Suprapubic skin (tissue), 4 donors: ENCODE data around the gene SCAPER. TPM values are rescaled to one million over a fixed set of nuclear protein-coding genes. Genes with fewer than 3 reads are reported as not detected.

ENCODE experiments used
- DNase-seq, 2 donors: peaks; one replicate each; pipeline ENCODE4 v3.0.0-alpha.2; 2019; ENCODE audit warnings: low spot score in 2 of 2
- H3K27ac ChIP-seq: fragments of 200-600 bp; sonication (generic); one replicate; pipeline ENCODE4 v1.5.1; 2019
- H3K27me3 ChIP-seq: fragments of 200-600 bp; sonication (generic); one replicate; pipeline ENCODE4 v1.5.1; 2019
- H3K36me3 ChIP-seq: fragments of 200-600 bp; sonication (generic); one replicate; pipeline ENCODE4 v1.5.1; 2019
- H3K4me1 ChIP-seq: fragments of 200-600 bp; sonication (generic); one replicate; pipeline ENCODE4 v1.5.1; 2019
- H3K4me3 ChIP-seq: fragments of 200-600 bp; sonication (generic); one replicate; pipeline ENCODE4 v1.5.1; 2019; ENCODE audit warnings: mild to moderate bottlenecking
- H3K9me3 ChIP-seq: fragments of 200-600 bp; sonication (generic); one replicate; pipeline ENCODE4 v1.5.1; 2019
- CTCF ChIP-seq, 2 donors: fragments of 200-600 bp in 1 of 2; fragments of 450-650 bp in 1 of 2; sonication (generic) in 1 of 2; IDR thresholded peaks; one replicate each; pipeline ENCODE4 v1.5.1; 2016 to 2019; ENCODE audit warnings: antibody characterized with exemption in 2 of 2, mild to moderate bottlenecking in 1 of 2, moderate library complexity in 1 of 2
- EP300 ChIP-seq: sonication (generic); formaldehyde crosslinking; IDR thresholded peaks from one replicate; pipeline ENCODE4 v1.6.1; 2017; ENCODE audit warnings: antibody characterized with exemption
- POLR2A ChIP-seq, 2 donors: fragments of 450-650 bp; IDR thresholded peaks; one replicate each; pipeline ENCODE4 v1.6.1; 2017; ENCODE audit warnings: antibody characterized with exemption in 2 of 2, mild to moderate bottlenecking in 2 of 2, moderate library complexity in 2 of 2
- POLR2AphosphoS5 ChIP-seq, 3 donors: sonication (generic); formaldehyde crosslinking; IDR thresholded peaks; one replicate each; pipeline ENCODE4 v1.6.1; 2017; ENCODE audit warnings: antibody characterized with exemption in 3 of 3
- WGBS: methylation state at CpG from one replicate; pipeline ENCODE4 v1.1.5; 2018; 5-methylcytosine and 5-hydroxymethylcytosine counted together
- total RNA-seq, 4 donors: library from RNA; depleted of rRNA; stranded (reverse); fragments of >200 nt; gene quantifications; one replicate each; pipeline ENCODE4 v1.1.0, GENCODE V29; 2016

SCAPER gene
- total RNA-seq, 4 donors from 2014 or later: 26.3 to 61.4 (median 37.3) TPM

DNA sequence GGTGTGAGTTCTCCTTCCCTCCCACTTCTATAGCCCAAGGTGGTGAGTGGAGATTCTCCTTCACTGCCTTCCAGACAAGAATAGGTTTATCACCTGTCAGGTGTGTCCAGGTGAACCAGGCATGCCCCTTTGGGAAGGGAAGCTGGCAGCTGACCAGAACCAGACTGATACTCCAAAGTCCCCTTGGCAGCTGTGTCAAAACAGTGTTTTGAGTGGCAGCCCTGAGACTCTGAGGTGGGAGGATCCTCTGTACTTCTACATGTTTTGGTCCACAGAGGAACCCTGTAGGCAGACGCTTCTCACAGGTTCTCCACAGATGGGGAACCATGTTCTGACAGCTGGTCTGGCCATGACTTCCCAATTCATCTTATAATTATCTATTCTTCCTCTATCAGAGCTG is 538.4 kb downstream of the SCAPER start:
- DNase-seq: no peak
- 100% methylated on average over 1 of the region's 1 CpG for WGBS

GRCh38 chr15:76363251-76363650 is 541.9 kb downstream of the SCAPER start:
- Histone ChIP-seq H3K4me3 (no peak overlapping the region), H3K27me3 (no peaks in the 10 kb centered on the region), H3K9me3 (no peaks in the 10 kb centered on the region), H3K27ac (no peak overlapping the region), H3K4me1 (peaks cover 4% of the 10 kb centered on the region), H3K36me3 (no peaks in the 10 kb centered on the region)
- 71% methylated on average over 2 of the region's 2 CpGs for WGBS
- TF ChIP-seq POLR2AphosphoS5 (IDR thresholded peaks at IDR 0.05): no peak
- TF ChIP-seq POLR2A (IDR thresholded peaks at IDR 0.05): no peak
- no peak for TF ChIP-seq EP300
- no peak for TF ChIP-seq CTCF (IDR thresholded peaks at IDR 0.05)
- DNase-seq: no peak

More for the DNA sequence above, 538.4 kb downstream of the SCAPER start:
- Histone ChIP-seq H3K4me1 (peaks cover 7% of the 10 kb centered on the region), H3K4me3 (no peak overlapping the region), H3K9me3 (no peaks in the 10 kb centered on the region), H3K27ac (no peak overlapping the region), H3K27me3 (no peaks in the 10 kb centered on the region), H3K36me3 (no peaks in the 10 kb centered on the region)
- TF ChIP-seq EP300: no peak
- no peak for TF ChIP-seq POLR2AphosphoS5 (IDR thresholded peaks at IDR 0.05)
- no peak for TF ChIP-seq POLR2A (IDR thresholded peaks at IDR 0.05)
- TF ChIP-seq CTCF (IDR thresholded peaks at IDR 0.05): no peak

DNA sequence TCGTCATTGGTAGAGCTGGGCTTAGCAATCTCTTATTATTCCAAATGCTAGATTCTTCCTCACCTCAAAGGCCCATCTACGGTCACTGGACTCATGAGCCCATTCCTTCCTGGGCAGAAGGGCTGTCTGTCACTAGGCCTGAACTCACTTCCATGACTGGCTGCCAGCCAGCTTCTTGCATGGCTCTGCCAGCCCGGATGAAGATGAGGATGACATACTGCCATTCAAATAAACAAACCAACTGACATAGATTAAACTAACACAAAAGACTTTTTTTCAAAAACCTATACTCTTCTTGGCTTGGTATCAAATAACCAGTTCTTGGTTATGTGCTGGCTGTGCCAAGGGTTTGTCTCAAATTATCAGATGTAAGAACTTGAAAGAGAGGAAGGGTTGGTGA is 544.7 kb downstream of the SCAPER start:
- Histone ChIP-seq H3K4me1 (no peaks in the 10 kb centered on the region), H3K27ac (no peak overlapping the region), H3K9me3 (no peaks in the 10 kb centered on the region), H3K4me3 (no peak overlapping the region), H3K36me3 (no peaks in the 10 kb centered on the region), H3K27me3 (no peaks in the 10 kb centered on the region)
- 88% methylated on average over 3 of the region's 3 CpGs for WGBS
- TF ChIP-seq CTCF (IDR thresholded peaks at IDR 0.05) (no peak), POLR2A (IDR thresholded peaks at IDR 0.05) (no peak), EP300 (no peak), POLR2AphosphoS5 (IDR thresholded peaks at IDR 0.05) (no peak)
- no peak for DNase-seq

DNA sequence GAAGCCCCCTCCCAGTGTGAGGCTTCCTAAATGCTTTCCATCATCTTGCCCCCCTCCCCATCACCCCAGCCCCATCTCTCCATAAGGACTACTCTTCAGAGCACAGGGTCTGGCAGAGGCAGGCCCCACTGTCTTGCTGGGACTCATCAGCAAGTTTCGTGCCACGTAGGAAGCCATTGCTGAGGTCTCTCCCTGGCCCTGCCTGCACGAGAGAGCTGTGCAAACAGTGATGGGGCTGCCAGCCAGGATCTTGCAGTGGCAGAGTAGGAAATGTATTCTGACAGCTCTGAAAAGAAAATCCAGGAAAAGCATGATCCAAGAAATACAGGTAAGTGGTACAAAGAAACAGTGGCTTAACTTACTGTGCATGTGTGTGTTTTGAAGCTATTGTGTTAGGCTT is 546.0 kb downstream of the SCAPER start:
- no peak for DNase-seq
- Histone ChIP-seq H3K4me1 (no peaks in the 10 kb centered on the region), H3K27ac (no peak overlapping the region), H3K36me3 (no peaks in the 10 kb centered on the region), H3K9me3 (no peaks in the 10 kb centered on the region), H3K4me3 (no peak overlapping the region), H3K27me3 (no peaks in the 10 kb centered on the region)
- no peak for TF ChIP-seq EP300
- no peak for TF ChIP-seq POLR2AphosphoS5 (IDR thresholded peaks at IDR 0.05)
- TF ChIP-seq CTCF (IDR thresholded peaks at IDR 0.05): no peak
- TF ChIP-seq POLR2A (IDR thresholded peaks at IDR 0.05): no peak
- WGBS: 96% methylated on average over 3 of the region's 3 CpGs

GRCh38 chr15:76358453-76358852 is 546.7 kb downstream of the SCAPER start:
- no peaks in the 10 kb centered on the region for H3K27me3 ChIP-seq
- H3K4me1 ChIP-seq: no peaks in the 10 kb centered on the region
- no peak for DNase-seq
- no peak for TF ChIP-seq POLR2A (IDR thresholded peaks at IDR 0.05)
- H3K9me3 ChIP-seq: no peaks in the 10 kb centered on the region
- no peaks in the 10 kb centered on the region for H3K36me3 ChIP-seq
- no peak overlapping the region for H3K27ac ChIP-seq
- H3K4me3 ChIP-seq: no peak overlapping the region
- 96% methylated on average over 3 of the region's 3 CpGs for WGBS

GRCh38 chr15:76354823-76355440 is 550.2 kb downstream of the SCAPER start:
- Histone ChIP-seq H3K36me3 (no peaks in the 10 kb centered on the region), H3K4me1 (no peaks in the 10 kb centered on the region), H3K9me3 (no peaks in the 10 kb centered on the region), H3K27me3 (no peaks in the 10 kb centered on the region), H3K27ac (no peak overlapping the region), H3K4me3 (no peak overlapping the region)
- WGBS: 87% methylated on average over 3 of the region's 3 CpGs
- no peak for TF ChIP-seq CTCF (IDR thresholded peaks at IDR 0.05)
- TF ChIP-seq EP300: no peak
- no peak for TF ChIP-seq POLR2A (IDR thresholded peaks at IDR 0.05)
- TF ChIP-seq POLR2AphosphoS5 (IDR thresholded peaks at IDR 0.05): no peak
- DNase-seq: no peak
